ENCODE measurements around the gene PRL.

PRL gene

DNA sequence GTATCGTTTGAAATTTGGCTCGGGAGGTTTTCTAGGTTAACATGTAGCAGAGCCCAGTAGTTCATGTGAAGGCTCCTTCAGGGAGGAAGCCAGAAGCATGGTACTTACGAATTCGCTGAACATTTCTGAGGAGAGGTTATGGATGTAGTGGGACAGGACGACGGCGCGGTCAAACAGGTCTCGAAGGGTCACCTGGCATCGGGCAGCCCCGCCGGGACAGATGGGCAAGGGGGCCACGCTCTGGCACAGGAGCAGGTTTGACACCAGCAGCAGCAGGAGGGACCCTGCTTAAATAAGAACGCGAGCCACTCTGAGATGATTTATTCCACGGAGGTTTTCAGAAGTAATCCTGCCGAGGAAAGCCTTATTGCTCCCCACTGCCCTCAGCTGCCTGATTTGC lies 2.5 kb downstream of the PRL start:
- DNase-seq (ENCODE audit: low read depth in 2 of 2): no peak

GRCh38 chr6:22290045-22290444 lies 6.8 kb downstream of the PRL start:
- no peak for DNase-seq (ENCODE audit: low read depth in 2 of 2)

DNA sequence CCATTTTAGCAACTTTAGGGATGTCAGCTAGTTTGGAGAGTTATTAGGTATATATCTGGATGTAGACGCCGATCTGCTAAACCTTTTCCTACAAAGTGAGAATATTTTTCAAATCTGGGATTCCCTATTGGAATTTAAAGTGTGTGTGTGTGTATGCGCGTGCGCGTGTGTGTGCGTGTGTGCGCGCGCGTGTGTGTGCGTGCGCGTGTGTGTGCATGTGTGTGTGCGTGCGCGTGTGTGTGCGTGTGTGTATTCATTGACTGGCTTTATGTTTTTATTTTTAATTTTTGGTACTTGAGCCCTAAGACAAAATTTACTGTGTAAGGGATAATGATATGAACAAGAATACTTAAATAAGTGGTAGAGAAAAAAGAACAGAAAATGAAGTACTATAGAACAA lies 8.1 kb downstream of the PRL start:
- no peak for DNase-seq (ENCODE audit: low read depth in 2 of 2)

GRCh38 chr6:22284666-22285065 lies 12.2 kb downstream of the PRL start:
- no peak for DNase-seq (ENCODE audit: low read depth in 2 of 2)

- no peak for DNase-seq (ENCODE audit: low read depth in 2 of 2)
Measured at GRCh38 chr6:22281341-22282085, 15.3 kb downstream of the PRL start.

- no peak for DNase-seq (ENCODE audit: low read depth in 2 of 2)
Measured at GRCh38 chr6:22279427-22279826, 17.4 kb downstream of the PRL start.

DNA sequence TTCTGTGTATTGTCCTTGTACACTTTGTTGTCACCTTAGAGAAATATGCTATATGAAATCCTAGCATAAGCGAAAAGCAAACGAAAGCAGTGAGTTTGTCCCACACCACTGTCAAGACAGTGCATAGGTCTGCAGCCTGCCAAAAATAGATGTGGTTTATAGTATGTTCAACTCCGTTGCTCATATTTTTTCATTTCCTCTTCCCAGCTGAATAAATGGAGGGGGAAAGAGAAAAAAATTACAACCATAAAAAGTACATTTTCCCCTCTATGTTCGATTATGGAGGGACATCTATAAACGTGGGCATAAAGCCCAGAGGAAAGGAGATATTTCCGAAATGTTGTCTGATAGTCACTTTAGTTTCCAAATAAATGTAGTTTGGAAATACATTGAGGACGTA lies 25.8 kb downstream of the PRL start:
- no peak for DNase-seq (ENCODE audit: low read depth in 2 of 2)

DNA sequence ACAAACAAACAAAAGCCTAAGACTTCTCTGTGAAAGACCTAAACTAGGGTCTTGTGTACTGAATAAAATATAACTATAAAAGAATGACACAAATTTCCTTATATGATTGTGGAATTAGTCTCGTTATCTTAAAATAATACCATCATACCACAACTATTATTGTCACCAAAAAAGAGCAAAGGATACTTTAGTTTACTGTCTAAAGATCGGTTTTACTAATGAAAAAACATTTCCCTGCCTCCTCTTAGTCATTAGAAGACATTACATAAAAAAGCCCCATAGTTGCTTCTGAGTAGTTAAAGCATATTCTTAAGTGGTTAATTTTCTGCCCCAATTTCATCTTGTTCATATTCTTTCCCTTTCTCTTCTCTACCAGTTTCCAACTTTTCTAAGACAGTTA lies 33.1 kb downstream of the PRL start:
- no peak for DNase-seq (ENCODE audit: low read depth in 2 of 2)

GRCh38 chr6:22254886-22255285 lies 42.0 kb downstream of the PRL start:
- DNase-seq (ENCODE audit: low read depth in 2 of 2): no peak

DNA sequence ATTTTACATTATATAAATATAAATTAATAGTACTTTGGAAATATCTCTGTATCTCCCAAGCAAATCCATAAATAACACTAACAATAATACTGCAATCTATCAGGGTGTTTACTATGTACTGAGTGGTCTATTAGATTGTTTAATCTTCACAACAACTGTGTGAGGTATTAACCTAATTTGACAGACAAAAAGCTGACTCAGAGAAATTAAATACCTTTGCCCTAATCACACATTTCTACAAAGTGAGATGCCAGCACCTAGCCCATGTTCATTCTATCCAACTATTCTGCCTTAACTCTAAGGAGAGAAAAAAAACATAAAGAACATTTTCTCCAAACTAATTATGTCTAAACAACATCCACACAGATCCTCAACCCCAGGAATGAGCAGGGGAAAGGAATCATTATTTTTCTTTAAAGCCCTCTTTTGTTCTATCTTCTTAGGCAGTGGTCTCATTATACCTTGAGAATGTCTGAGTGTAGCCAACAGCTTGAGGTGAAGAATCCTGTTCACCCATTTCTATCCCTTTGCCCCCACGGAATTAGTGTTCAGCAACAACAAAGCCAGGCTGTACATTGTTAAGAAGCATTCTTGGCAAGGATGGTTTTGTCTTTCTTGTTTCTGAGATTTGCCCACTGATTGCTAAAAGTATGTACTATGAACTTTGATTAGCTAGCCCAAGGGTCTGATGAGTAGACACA lies 42.7 kb downstream of the PRL start:
- no peak for DNase-seq (ENCODE audit: low read depth in 2 of 2)

GRCh38 chr6:22251348-22251747 lies 45.5 kb downstream of the PRL start:
- no peak for DNase-seq (ENCODE audit: low read depth in 2 of 2)

DNA sequence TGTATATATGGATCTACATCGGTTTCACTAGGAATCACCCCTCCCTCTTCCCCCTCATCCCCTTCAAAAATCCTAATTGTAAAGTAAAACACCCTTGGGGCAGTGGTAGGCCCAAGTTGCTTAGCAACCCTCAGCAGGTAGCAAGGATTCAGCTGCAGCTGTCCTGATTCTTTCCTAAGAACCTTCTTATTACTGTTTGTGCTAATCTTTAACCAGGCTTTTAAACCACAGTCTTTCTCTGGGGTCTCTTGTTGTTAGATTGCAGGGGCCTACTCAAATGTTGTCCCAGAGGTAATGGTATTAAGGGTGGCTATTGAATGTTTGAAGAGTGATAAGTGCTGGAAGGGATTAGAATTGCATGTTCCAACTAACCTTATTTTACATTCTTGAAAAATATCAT lies 46.4 kb downstream of the PRL start:
- DNase-seq (ENCODE audit: low read depth in 2 of 2): no peak

DNA sequence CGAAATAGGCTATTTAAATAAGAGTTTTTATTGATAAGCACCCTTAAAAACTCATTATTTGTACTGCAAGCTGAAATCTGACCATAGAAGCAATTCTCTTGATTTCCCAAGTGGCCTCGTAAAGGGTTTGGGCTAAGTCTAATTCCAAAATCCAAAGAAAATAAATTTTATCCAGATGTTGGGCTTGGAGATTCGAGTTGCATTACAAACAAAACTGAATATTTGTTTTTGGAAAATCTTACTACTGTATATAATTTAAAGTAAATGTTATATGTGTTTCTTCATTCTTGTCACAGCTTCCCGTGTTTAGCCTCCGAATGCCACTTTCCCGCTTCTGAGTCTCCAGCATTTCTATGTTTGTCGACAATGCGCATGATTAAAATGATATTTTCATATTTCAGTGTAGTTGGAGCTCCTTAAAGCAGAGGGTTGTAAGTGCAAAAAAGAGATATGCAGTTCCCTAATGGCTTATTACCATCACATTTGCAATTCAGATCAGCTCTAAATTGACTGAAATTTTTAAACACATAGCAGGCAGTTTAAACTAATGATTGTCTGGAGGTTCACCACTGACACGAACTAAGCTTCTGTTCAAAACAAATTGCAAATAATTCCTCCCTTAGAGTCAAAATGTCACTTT lies 47.0 kb downstream of the PRL start:
- DNase-seq (ENCODE audit: low read depth in 2 of 2): no peak

GRCh38 chr6:22248513-22249308 lies 48.1 kb downstream of the PRL start:
- no peak for DNase-seq (ENCODE audit: low read depth in 2 of 2)

- DNase-seq (ENCODE audit: low read depth in 2 of 2): no peak
Measured at GRCh38 chr6:22247916-22248482, 48.8 kb downstream of the PRL start.

DNA sequence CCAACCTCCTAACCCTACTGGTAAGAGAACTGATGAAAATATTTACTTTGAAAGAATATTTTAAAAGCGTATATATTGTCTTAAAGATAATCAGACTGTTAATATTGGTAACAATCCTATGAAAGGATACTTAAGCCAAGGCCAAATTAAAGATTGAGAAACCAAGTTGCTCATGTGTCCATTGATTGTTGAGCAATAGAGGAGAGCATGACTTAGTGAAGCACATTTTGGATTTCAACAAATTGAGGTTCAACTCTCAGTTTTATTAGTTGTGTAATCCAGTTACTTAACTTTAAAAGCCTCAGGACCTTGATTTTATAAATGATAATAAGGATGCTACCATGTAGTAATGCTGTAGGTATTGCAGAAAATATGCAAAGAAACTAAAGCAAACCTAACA lies 56.8 kb downstream of the PRL start:
- DNase-seq (ENCODE audit: low read depth in 2 of 2): no peak

GRCh38 chr6:22239261-22239921 lies 57.4 kb downstream of the PRL start:
- DNase-seq (ENCODE audit: low read depth in 2 of 2): no peak

GRCh38 chr6:22238861-22239260 lies 58.0 kb downstream of the PRL start:
- DNase-seq (ENCODE audit: low read depth in 2 of 2): no peak

DNA sequence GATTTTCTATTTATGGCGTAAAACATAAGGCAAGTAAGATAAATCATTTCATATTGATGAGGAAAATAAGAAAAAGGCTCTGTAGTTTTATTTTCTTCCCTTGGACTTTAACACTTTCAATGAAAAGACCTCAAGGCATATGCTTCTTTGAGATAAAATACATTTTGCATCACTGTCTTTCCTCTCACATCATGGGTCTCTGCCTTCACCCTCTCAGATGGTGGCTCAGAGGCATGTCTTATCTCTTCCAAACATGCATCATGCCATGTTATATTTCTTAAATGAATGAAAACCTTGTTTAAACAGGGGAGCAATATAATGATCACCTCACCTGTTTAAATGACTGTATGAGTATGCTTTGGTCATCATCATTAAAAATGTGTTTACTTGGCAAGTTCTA lies 59.3 kb downstream of the PRL start:
- DNase-seq (ENCODE audit: low read depth in 2 of 2): no peak
